AG09309 (cell line): ENCODE measurements around the gene TUBB4B.

Experiments
- DNase-seq: peaks from one replicate; pipeline ENCODE4 v3.0.0-alpha.2; 2010; ENCODE audit warnings: low read depth
- H3K4me3 ChIP-seq: 2 replicates; pipeline ENCODE4 v1.5.1; 2011; ENCODE audit warnings: mild to moderate bottlenecking, low read depth, low read length, moderate library complexity; ENCODE audit not compliant: control insufficient read depth
- TF ChIP-seq, protein P1 (sequence below): IDR thresholded peaks from 2 replicates; pipeline ENCODE4 v1.5.1; 2011; ENCODE audit warnings: mild to moderate bottlenecking, low read depth, low read length, inconsistent platforms; ENCODE audit not compliant: insufficient read depth, control insufficient read depth; ENCODE audit errors: missing control alignments

The TUBB4B gene

DNA sequence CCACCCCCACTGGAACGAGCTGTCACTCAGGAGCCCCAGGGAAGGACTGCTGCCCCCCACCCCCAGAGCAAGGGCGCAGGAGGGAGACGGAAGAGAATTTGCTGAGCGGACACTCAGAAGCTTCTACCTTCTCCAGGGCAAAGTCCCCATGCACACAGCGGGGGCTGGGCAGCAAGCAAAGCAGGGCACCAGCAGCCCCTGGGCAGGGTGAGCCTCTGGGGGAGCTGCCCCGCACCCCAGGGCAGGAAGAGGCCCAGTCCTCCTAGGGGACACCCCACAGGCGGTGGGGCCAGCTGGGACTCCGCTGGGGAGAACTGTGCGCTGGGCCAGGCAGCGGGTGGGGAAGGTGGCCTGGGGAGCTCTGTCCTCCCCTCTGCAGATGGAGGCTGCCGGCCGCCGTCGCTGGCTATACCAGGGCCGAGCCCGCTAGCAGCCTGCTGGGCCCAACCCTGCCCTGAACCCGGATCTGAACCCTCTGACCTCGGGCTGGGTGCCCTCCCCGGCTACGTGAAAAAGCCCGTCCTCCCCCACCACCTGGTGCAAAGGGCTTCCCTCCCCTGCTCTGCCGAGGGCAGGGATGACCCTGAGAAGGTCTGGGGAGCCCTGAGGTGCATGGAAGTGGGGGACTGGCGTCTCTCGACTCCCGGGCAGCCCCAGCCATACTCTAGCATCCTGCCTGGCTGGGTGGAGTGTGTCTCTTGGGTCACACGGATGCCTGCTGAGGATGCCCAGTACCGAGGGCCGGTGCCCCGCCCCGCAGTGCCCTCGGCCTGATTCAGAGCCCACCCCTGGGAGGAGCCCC is 11.0 kb upstream of the TUBB4B start:
- no peak overlapping the region for H3K4me3 ChIP-seq
- DNase-seq, result no peak
- TF ChIP-seq, protein P1, sequence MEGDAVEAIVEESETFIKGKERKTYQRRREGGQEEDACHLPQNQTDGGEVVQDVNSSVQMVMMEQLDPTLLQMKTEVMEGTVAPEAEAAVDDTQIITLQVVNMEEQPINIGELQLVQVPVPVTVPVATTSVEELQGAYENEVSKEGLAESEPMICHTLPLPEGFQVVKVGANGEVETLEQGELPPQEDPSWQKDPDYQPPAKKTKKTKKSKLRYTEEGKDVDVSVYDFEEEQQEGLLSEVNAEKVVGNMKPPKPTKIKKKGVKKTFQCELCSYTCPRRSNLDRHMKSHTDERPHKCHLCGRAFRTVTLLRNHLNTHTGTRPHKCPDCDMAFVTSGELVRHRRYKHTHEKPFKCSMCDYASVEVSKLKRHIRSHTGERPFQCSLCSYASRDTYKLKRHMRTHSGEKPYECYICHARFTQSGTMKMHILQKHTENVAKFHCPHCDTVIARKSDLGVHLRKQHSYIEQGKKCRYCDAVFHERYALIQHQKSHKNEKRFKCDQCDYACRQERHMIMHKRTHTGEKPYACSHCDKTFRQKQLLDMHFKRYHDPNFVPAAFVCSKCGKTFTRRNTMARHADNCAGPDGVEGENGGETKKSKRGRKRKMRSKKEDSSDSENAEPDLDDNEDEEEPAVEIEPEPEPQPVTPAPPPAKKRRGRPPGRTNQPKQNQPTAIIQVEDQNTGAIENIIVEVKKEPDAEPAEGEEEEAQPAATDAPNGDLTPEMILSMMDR, result no peak

DNA sequence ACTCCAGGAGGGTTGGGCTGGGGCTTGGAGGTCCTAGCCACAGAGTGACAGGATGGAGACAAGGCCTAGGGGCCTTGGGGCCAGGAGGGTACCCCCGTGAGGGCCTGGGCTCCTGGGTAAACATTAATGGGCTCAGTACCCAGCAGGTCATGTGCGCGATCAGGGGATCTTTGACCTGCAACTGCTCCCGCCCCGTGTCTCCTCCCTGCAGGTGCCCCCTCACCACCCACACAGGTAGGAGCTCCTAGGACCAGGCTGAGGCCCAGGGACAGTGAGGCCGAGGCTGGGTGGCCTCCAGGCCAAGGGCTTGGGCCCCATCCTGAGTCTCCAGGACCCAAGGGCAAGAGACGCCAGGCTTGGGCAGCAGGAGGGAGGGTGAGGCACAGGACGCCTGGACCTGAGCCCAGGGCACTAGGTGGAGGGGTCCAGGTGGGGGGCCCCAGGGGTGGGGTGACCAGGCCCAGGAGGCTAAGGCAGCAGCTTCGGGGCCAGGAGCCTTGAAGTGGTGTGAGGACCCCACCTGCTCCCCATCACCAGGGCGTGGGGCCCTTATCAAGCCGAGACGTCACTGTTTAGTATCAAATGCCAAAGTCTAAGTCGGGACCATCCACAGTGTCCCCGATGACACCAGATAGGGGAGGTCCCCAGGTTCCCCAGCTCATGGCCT is 10.2 kb upstream of the TUBB4B start, which contains the start of gene SLC34A3:
Gene SLC34A3, plus strand, starts transcription at position 197 of the 667 bp plus-strand sequence. CDS start 802 bp downstream, outside the sequence.
- TF ChIP-seq, protein P1, result no peak
- no peak for DNase-seq
- no peak within 1 kb of the TSS for H3K4me3 ChIP-seq

DNA sequence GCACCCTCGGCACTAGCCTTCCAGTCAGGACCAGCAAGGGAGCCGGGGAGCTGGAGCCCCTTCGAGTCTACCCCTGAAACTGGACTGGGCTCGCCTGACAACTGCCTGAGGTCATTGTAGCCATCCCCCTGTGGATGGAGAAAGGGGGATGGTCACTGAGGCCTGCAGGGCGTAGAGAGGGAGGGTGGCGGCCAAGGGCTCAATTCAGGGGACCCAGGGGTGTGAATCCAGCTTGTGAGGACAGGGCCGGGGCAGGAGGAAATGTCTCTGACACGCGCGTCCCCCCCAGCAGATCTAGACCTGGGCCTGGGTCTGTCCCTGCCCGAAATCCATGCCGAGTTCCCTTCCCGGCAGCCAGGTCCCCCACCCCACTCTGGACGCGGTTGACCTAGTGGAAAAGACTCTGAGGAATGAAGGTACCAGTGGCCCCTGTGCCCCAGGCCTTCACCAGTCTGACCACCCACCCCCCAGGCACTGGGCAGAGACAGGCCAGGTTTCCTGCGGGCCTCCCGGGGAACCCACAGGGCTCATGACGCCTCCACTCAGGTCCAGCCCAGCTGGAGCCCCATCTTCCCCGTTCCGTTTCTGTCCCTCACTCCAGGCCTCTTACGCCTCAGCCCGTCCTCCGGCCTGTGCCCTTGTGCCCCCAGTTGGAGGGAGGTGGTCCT is 9.6 kb upstream of the TUBB4B start:
- no peak for DNase-seq
- no peak overlapping the region for H3K4me3 ChIP-seq

DNA sequence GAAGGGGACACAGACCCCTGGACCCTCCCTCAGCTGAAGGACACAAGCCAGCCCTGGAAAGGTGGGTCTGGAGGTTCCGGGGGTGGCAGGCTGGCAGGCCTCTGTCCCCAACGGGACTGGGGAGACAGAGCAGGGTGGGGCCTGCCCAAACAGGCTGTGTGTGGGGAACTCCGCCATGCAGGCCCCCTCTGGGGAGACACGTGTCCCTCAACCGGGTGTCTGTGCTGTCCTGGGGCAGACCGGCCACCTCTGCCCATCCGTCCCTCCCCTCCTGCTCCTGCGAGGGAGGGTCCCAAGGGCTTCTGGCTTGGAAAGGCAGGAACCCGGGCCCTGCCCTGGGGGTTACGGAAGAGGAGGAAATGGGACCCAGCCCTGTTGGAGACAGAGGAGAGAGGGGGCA is 9.0 kb upstream of the TUBB4B start:
- TF ChIP-seq, protein P1, result no peak
- DNase-seq, result no peak
- no peak overlapping the region for H3K4me3 ChIP-seq

More for the DNA sequence above, 9.6 kb upstream of the TUBB4B start:
- TF ChIP-seq, protein P1, result no peak

DNA sequence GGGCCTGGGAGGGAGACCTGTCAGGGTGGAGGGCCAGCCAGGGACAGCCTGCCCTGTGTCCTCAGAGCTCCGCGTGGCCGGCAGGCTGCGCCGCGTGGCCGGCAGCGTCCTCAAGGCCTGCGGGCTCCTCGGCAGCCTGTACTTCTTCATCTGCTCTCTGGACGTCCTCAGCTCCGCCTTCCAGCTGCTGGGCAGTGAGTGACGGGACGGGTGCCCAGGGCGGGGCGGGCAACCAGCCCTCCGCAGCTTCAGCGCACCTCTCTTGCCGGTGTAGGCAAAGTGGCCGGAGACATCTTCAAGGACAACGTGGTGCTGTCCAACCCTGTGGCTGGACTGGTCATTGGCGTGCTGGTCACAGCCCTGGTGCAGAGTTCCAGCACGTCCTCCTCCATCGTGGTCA is 8.6 kb upstream of the TUBB4B start:
- no peak overlapping the region for H3K4me3 ChIP-seq
- no peak for DNase-seq
- TF ChIP-seq, protein P1, result no peak

DNA sequence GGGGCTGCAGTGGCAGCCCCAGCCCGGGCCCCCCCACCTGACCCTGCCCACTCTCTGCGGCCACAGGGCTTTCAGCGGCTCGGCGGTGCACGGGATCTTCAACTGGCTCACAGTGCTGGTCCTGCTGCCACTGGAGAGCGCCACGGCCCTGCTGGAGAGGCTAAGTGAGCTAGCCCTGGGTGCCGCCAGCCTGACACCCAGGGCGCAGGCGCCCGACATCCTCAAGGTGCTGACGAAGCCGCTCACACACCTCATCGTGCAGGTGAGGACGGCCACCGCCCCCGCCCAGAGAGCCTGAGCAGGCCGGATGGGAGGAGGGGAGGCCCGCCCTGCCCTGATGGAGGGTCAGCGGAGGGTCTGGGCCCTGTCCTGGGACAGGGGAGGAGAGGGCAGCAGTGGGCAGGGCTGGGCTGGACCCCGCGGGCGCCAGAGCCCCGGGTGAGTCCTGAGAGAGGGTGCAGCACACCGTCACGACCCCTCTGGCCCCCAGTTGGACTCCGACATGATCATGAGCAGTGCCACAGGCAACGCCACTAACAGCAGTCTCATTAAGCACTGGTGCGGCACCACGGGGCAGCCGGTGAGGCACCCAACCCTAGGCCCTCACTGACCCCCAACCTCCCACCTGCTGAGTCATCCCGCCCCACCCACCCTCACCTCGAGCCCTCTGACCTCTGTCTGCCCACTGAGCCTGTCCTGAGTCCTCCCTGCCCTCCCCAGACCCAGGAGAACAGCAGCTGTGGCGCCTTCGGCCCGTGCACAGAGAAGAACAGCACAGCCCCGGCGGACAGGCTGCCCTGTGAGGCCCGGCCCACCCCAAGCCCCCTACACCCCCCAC is 7.7 kb upstream of the TUBB4B start:
- TF ChIP-seq, protein P1, result no peak
- H3K4me3 ChIP-seq, result no peak overlapping the region
- no peak for DNase-seq
